ENCODE measurements around the gene SMG6.

- TF ChIP-seq POLR2A (IDR thresholded peaks at IDR 0.05): no peak
- TF ChIP-seq, protein P1, sequence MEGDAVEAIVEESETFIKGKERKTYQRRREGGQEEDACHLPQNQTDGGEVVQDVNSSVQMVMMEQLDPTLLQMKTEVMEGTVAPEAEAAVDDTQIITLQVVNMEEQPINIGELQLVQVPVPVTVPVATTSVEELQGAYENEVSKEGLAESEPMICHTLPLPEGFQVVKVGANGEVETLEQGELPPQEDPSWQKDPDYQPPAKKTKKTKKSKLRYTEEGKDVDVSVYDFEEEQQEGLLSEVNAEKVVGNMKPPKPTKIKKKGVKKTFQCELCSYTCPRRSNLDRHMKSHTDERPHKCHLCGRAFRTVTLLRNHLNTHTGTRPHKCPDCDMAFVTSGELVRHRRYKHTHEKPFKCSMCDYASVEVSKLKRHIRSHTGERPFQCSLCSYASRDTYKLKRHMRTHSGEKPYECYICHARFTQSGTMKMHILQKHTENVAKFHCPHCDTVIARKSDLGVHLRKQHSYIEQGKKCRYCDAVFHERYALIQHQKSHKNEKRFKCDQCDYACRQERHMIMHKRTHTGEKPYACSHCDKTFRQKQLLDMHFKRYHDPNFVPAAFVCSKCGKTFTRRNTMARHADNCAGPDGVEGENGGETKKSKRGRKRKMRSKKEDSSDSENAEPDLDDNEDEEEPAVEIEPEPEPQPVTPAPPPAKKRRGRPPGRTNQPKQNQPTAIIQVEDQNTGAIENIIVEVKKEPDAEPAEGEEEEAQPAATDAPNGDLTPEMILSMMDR (IDR thresholded peaks at IDR 0.05): no peak
Measured at GRCh38 chr17:2227025-2227699, 76.4 kb downstream of the SMG6 start.
